NCI-H128 (cell line): Measurements from ENCODE around the gene PRELID2.
"Not testable (repeated sequence)": the region's sequence is repeated elsewhere in the genome, so short reads cannot be mapped to it uniquely, and the experiment has no call there.

Experiments used
- DNase-seq: peaks from one replicate; lab custom pipeline; 2025; ENCODE audit not compliant: unreplicated experiment; lab: John Stamatoyannopoulos, UW

The PRELID2 gene

DNA sequence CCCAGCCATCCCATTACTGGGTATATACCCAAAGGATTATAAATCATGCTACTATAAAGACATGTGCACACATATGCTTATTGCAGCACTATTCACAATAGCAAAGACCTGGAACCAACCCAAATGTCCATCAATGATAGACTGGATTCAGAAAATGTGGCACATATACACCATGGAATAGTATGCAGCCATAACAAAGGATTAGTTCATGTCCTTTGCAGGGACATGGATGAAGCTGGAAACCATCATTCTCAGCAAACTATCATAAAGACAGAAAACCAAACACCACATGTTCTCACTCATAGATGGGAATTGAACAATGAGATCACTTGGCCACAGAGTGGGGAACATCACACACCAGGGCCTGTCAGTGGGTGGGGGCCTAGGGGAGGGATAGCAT, 36.6 kb downstream of the PRELID2 start:
- not testable (repeated sequence) for DNase-seq

DNA sequence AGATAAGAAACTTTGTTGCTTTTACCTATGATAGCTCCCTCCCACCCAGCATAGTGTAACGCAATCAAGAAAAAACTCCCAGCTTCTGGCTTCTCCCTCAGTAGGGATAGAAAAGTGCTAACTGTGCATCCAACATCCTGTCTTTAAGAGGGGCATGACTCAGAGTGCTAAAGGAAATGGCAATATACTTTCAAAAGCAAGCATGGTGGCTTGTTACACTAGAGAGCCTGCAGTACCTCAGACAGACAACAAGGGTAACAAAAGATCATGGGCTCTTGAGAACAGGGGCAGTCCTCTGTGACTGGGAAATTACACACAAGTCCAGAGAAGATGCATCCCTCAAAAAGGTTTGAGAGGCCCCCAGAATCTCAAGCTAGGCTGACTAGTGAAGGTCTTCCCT, 37.8 kb downstream of the PRELID2 start:
- DNase-seq: no peak

DNA sequence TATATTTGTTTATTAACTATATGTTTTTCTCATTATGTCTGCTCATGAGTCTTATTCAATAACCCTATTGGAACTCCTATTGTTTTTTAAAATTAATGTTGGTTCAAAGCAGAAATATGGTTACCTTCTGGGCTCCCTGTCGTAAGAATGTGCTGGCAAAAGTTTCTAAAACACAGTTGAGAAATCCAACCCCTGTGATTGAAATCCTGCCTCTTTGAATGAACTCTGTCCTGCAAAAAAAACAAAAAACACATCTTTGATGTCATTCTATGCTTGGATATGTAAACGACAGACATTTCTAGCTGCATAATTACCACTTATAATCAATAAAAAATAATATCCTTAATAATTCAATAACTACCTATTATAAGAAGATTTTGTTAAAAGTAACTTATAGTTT, 38.8 kb downstream of the PRELID2 start:
- no peak for DNase-seq

DNA sequence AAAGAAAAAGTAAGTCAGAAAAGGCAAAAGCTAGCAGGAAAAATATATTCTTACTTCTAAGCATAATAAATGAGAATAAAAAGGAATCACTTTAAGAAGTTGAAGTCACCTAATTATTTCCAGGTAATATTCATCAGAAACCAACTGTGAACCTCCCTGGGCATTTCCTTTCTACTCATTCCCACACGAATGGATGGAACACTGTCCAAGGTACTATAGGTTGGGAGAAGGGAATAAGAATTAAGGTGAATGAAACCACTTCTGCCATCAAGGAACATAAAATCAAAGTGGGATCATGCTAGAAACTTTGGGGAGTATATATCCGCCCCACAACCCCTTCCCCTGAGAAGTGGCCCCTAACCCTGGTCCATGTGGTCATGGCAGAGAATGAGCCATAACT, 41.6 kb downstream of the PRELID2 start:
- no peak for DNase-seq

DNA sequence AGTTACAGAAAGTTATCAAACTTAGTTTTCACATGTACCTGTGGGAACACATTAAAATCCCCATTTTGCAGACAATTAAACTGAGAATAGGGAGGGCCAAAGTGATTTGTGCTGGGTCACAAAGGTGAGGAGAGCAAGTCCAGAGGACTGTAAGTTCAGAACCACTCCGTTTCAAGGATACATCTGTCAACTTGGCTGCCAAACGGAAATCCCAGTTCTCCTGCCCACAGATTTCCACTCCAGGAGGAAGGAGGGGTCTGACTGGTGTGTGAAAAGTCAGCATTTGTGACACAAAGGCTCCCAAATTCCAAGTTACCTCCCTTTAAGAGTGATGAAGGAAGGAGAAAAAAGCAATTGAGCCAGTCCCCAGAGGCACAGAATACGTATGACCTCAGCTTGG, 42.3 kb downstream of the PRELID2 start:
- no peak for DNase-seq

DNA sequence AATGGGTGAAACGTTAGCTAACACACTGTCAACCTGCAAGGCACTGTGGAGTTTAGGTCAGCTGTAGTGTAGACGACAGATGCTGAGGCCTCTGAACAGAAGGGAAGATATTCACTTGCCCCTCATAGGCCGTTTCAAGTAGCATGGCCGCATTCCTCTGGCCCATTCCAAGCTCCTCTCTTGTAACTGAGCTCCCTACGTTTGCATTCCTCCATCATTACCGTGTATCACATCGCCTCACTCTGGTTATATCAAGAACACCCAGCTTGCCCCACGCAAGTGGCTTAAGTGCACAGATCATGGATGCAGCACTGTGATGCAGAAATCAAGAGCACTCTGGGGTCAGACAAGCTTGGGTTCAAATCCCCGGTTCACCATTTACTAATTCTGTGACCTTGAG, 43.3 kb downstream of the PRELID2 start:
- DNase-seq: no peak

DNA sequence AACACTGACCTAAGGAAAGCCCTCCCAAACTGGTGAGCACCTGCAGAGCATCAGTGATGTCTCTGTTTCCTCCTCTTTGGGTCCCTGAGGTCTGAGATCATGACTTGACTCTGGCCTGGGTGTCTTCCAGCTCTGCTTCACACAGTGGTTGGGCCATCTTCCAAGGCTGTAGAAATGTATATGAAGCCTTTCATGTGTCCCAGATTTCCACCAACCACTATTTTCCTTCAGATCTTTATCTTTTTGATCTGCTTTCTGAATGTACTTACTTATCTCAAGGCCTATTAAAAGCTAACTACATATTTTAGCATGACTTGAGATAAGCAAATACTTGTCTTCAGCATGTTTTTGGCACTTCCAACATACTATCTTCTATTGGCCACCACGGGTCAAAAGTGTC, 47.1 kb downstream of the PRELID2 start:
- DNase-seq: no peak

DNA sequence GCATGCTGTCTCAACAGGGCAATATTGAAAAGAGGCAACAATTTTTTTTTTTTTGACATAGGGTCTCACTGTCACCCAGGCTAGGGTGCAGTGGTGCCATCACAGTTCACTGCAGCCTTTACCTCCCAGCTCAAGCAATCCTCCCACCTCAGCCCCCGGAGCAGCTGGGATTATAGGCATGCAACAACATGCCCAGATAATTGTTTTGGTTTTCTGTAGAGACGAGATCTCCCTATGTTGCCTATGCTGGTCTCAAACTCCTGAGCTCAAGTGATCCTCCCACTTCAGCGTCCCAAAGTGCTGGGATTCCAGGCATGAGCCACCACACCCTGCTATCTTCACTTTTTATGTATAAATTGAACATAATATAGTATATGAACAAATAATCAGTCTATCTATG, 47.6 kb downstream of the PRELID2 start:
- no peak for DNase-seq

DNA sequence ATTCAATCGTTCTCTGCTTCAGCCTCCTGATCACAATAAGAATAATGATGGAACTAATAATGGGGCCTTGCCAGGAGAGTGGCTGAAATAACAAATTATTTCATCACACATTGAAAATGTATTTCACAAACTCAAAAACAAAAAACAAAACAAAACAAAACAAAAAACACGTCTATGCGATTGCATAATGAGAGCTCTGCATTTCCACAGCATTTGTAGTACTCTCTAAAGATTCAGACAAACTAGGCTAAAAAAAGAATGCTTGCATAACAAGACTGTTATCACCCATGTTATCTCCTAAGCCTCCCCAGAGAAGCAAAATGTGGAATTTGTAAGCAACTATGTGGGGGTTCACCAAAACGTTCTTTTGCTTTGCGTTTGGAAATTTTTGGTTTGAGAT, 48.1 kb downstream of the PRELID2 start:
- no peak for DNase-seq

DNA sequence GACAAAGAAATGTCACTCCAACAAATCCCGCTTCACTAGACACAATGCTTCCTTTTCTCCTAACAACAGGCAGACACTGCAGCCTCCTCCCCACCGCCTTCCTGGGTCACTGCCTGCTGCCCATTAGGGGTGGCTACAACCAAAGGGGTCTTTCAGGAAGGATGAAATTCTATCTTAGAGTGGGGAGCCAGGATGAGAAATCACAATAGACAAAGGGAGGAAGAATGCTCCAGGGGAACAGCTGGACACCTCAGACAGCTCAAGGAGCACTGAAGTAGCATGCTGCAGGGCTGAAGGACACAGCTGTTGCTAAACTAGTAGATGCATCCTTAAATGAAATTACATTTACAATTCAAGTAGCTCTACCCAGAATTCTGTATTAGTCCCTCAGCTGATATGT, 54.2 kb downstream of the PRELID2 start:
- no peak for DNase-seq

DNA sequence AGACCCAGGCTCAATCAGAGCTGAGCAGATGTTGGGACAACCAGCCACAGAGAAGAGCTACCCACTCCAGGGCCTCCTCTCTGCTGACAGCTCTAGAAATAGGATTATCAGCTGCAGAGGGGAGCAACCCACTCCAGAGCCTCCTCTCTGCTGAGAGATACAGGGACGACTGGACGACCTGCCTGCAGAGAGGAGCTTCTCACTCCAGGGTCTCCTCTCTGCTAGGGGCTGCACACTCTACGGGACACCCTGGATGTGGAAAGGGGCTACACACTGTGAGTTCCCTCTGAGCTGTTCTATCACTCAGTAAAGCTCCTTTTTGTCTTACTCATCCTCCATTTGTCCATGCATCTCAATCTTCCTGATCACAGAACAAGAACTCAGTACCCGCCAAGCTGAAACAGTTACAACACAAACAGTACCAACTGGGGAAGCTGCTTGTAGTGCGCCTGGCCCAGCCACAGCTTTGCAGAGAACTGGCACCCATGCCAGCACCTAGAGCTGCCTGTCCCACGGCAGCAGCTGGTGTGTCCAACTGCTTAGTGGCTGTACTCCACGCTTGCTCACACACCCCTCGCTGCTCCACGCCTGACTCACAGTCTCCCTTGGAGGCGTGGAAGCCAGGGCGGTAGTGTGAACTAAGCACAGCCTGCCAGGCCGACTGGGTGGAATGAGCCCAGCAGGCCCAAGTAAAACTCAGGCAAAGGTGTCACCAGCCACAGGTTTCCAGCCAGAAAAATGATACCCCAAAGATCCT, 56.8 kb downstream of the PRELID2 start:
- no peak for DNase-seq

DNA sequence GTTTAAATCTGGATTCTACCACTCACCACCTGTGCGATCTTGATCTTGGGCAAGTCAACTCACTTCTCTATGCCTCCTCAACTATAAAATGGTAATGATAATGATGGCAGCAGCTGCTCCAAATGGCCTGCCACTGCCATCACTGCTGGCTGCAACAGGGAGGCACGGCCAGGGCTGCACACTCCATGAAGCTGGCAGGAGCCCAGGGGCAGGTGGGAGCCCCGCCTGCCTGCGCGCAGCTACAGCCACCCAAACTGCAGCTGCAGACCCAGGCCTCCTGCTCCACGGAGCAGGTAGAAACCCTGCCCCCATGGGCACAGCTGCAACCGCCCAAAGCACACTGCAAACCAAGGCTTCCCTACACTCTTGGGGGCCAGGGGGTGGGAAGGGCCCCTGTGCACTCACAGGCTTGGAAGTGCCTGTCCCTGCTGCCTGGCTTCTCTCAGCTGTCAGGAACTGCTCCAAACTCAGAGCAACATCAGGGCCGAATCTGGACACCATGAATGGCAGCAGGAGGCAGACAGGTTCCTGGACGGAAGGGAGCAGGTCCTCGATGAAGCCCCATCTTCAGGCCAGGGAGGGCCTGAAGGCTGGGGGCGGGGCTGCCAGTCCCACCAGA, 57.6 kb downstream of the PRELID2 start:
- no peak for DNase-seq

DNA sequence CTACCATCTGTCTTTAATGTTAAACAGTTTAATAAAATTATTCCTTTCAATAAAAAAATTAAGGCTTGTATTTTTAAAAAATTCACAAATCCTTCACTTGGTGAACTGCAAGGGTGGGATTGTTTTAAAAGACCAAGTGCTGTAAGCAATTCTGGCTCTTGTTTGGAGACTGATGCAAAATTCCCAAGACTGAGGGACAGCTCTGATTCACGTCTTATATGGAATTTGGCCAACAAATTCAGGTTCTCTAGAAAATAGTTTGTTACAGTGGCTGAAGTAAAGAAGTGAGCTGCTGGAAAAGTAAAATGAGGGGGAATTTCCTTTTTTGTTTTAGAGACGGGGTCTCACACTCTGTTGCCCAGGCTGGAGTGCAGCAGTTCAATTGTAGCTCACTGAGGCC, 58.3 kb downstream of the PRELID2 start:
- no peak for DNase-seq

DNA sequence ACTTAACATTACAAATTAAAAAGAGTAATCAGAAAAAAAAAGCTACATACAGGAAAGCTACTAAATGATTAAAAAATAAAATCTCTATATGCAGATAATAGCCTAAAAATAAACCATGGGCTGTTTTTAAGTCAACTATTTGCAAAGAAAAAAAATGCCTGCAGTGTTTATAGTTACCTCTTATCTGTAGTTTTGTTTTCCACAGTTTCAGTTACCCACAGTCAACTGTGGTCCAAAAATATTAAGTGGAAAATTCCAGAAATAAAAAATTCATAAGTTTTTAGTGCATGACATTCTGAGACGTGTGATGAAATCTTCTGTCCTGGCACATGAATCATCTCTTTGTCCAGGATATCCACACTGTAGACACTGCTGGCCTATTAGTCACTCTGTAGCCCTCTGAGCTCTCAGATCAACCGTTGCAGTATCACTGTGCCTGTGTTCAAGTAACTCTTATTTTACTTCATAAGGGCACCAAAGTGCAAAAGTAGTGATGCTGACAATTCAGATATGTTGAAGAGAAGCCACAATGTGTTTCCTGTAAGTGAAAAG, 59.2 kb downstream of the PRELID2 start:
- DNase-seq: no peak

DNA sequence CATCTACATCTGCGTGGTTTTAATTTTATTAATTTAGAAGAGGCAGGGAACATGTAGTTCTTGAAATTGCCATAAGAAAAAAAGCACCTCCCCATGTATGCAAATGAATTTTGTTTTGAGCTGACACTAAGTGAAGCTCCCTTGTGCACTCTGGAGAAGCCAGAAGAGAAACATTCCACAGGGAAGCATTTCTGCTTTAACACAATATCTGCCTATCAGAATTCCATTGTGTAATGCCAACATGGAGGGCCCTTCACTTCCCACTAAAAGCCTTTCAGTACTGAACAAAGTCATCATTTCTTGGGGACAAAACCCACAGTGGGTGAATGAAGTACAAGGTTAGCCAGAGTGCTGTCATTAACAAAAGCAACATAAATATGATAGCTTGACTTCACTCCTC, 59.7 kb downstream of the PRELID2 start:
- DNase-seq: no peak

DNA sequence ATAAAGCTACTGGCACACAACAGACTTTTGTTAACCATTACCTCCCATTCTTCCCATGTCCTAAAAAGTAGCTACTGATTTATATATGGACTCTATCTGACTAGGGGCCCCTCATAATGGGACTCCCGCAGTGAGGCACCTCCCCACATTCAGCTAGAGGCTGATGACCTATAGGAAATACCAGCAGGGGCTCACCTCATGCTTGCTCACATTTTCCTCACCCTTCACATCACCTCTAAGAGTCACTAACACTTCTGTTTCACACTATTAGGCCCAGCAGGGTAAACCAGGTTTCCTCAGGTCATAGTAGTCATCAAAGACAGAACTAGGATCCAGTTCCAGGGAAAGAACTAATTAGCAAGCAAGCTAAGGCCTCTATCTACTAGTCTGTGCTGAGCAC, 60.7 kb downstream of the PRELID2 start:
- DNase-seq: no peak

DNA sequence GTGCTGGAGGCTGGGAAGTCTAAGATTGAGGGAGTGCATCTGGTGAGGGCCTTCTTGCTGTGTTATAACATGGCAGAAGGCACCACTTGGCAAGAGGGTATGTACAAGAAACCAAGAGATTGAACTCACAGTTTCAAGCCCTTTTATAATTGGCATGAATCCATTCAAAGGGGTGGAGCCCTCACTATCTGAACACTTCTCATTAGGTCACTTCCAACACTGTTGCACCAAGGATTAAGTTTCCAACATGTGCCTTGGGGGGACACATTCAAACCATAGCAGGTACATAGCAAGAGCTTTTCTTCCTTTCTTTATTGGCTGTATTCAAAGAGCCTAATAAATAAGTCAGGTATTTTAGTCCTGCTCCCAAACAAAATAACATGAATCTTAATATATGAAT, 62.7 kb downstream of the PRELID2 start:
- no peak for DNase-seq

DNA sequence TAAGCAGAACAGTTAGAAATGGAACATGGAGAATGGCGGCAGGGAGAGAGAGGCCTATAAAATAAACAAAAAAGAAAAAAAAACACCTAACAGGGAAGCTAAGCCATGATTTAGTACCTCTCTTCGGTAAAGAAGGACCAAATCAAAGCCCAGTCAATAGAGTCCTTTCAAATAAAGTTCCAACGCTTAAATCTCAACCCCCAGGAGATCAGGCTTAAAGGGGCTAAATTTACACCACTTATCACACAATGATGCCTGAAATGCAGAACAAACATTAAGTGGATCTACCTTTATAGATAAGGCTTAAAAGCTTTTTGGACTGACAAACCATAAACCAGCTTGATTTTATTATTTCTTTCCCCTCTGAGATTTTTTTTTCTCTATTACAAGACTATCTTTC, 66.3 kb downstream of the PRELID2 start:
- DNase-seq: peak; percentile 50

DNA sequence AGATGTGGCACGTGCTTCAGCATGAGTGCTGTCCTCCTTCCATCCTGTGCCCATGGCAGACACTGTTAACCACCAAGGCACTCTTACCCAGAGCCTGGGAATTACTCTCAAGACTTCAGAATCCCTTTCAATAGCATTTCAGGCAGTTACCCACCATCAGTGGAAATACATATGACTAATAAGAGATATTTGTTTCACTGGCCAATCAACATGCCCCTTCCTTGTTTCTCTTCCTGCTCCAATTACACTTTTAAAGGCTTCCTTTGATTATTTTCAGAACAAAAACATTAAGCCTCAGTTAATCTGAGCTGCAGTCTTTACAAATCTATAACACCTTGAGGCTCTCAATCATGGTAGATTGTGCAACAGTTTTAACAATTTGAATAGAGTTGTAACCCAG, 70.8 kb downstream of the PRELID2 start:
- no peak for DNase-seq

DNA sequence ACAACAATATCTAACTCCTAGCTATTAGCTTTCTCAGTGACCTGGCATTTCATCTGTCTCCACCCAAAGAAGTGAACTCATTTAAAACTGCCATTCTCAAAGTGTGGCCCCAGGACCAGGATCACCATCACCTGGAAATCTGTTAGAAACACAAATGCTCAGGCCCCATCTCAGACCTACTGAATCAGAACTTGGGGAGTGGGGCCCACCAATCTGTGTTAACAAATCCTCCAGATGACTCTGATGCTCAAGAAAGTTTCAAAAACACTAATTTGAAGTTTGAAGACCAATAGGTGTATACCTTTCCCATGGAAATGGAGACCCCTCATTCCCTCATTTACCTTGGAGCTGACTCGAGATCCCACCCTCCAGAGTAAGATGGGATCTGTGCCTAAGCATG, 72.3 kb downstream of the PRELID2 start:
- DNase-seq: no peak

DNA sequence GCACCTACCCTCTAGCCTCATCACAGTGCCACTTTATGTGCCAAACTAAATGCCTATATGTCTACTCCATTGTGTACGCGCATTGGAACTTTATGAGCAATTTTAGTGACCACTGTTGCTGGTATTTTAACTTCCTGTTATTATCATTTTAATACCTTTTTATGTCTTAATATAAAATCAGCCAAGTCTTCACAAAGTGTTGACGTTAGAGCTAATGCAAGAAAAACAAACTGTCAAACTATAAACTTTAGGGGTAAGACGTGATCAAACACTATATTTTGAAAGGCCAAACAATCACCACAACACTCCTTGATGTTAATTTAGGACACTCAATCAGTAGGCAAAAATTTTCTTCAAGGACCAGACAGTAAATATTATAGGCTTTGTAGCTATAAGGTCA, 73.9 kb downstream of the PRELID2 start:
- DNase-seq: no peak

DNA sequence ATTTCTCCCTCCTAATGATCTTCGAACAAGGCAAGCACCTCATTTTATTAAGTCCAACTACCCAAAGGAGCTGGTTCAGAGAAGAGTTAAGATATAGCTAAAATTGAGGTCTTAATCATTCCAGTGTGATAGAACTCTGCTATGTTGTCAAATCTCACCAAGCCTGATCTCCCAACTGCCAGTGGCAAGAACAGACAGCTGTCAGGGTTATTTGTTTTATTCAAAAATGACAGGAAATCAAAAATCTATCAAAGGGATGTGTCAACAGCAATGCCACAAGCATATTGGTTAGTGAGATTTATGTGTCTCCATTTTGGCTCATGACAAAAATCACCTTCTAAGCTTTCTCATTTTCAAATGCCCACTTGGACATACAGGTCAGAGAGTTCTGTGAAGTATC, 74.5 kb downstream of the PRELID2 start:
- DNase-seq: no peak

DNA sequence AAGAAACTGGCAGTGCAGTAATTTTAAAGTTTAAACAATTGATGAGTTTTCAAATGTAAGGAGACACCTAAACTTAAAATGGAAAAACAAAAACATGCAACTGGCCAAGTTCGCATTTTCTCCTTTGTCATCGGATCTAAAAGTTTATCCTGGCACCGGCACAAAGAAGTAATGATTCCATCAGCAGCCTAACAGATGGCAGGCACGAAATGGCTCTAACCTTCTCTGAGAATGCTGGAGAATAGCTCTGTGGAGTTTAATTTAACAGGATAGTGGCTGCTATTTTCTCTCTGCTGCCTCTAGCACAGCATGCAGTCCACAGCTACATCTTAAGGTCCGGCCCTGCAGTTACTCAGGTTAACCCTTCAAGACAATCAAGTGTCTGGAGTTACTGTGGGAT, 82.2 kb downstream of the PRELID2 start:
- no peak for DNase-seq
